ENCODE data around the gene RHOF. TPM values are rescaled to one million over a fixed set of nuclear protein-coding genes. Genes with fewer than 3 reads are reported as not detected.

Gene RHOF
- total RNA-seq, 1 experiment from 2014 or later, result 29.1 TPM

DNA sequence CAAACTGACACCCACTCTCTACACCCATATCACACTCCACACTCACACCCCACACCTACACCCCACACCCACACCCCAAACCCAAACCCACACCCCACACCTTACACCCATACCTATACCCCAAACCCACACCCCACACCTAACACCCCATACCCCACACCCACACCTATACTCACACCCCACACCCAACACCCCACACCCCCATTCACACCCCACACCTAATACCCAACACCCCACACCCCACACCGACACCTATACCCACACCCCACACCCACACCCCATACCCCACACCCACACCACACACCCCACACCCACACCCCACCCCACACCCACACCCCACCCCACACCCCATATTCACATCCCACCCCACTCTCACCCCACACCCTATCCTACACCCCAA is 42.5 kb downstream of the RHOF start:
- Histone ChIP-seq H4K20me1 (ENCODE audit: control insufficient read depth, insufficient read depth, insufficient read length) (no peaks in the 10 kb centered on the region), H3K9ac (ENCODE audit: extremely low read depth, insufficient read length, low read length) (no peak overlapping the region), H2AFZ (ENCODE audit: low read length) (no peak overlapping the region), H3K4ac (ENCODE audit: low read depth, low read length) (no peak overlapping the region), H2BK5ac (ENCODE audit: insufficient read length, low read length) (no peak overlapping the region), H3K9me3 (ENCODE audit: control insufficient read depth, low read depth, low read length) (no peaks in the 10 kb centered on the region), H3K23me2 (ENCODE audit: insufficient read length, low read depth, low read length, poor library complexity, severe bottlenecking) (no peaks in the 10 kb centered on the region), H3K14ac (ENCODE audit: insufficient read depth, low read length) (no peak overlapping the region), H4K5ac (ENCODE audit: insufficient read length, low read depth, low read length) (no peak overlapping the region), H2BK20ac (ENCODE audit: low read depth, low read length, poor library complexity, severe bottlenecking) (no peak overlapping the region), H2BK15ac (ENCODE audit: low read depth, low read length) (no peak overlapping the region), H4K91ac (ENCODE audit: insufficient read length, low read depth, low read length) (no peak overlapping the region), H2AK5ac (ENCODE audit: insufficient read length, low read length) (no peak overlapping the region), H3K18ac (ENCODE audit: insufficient read length, low read depth, low read length) (no peak overlapping the region), H3T11ph (ENCODE audit: low read length) (no peak overlapping the region), H3K23ac (ENCODE audit: insufficient read length, low read depth, low read length) (no peak overlapping the region), H3K27me3 (ENCODE audit: insufficient read depth, low read length) (no peaks in the 10 kb centered on the region), H3K56ac (ENCODE audit: insufficient read length, low read depth, low read length) (no peak overlapping the region), H3K27ac (ENCODE audit: insufficient read length, low read depth, low read length) (no peak overlapping the region), H3K4me2 (ENCODE audit: insufficient read depth, insufficient read length, low read length) (no peak overlapping the region), H3K79me1 (ENCODE audit: insufficient read depth, low read depth, low read length, poor library complexity, severe bottlenecking) (no peaks in the 10 kb centered on the region), H3K4me1 (ENCODE audit: insufficient read depth, low read length) (no peaks in the 10 kb centered on the region), H4K8ac (replicated peaks; ENCODE audit: insufficient read length, low read depth, low read length) (no peak overlapping the region), H2BK120ac (ENCODE audit: low read depth, low read length, poor library complexity, severe bottlenecking) (no peak overlapping the region), H2BK12ac (ENCODE audit: insufficient read length, low read depth, low read length) (no peak overlapping the region), H3K79me2 (ENCODE audit: insufficient read depth, low read length) (no peaks in the 10 kb centered on the region)
- Mint-ChIP-seq H3K4me3 (no peak overlapping the region), H3K27ac (no peak overlapping the region), H3K4me1 (peaks cover 0 to 7% of the 10 kb centered on the region in 2 experiments; a peak in 3 of 4 replicates), H3K27me3 (ENCODE audit: low read depth) (no peaks in the 10 kb centered on the region), H3K36me3 (ENCODE audit: insufficient read depth in 1 of 3, low read depth in 3 of 3) (peaks cover 11 to 34% (median 15%) of the 10 kb centered on the region in 3 experiments), H3K9me3 (no peaks in the 10 kb centered on the region)
- TF ChIP-seq, protein P1, sequence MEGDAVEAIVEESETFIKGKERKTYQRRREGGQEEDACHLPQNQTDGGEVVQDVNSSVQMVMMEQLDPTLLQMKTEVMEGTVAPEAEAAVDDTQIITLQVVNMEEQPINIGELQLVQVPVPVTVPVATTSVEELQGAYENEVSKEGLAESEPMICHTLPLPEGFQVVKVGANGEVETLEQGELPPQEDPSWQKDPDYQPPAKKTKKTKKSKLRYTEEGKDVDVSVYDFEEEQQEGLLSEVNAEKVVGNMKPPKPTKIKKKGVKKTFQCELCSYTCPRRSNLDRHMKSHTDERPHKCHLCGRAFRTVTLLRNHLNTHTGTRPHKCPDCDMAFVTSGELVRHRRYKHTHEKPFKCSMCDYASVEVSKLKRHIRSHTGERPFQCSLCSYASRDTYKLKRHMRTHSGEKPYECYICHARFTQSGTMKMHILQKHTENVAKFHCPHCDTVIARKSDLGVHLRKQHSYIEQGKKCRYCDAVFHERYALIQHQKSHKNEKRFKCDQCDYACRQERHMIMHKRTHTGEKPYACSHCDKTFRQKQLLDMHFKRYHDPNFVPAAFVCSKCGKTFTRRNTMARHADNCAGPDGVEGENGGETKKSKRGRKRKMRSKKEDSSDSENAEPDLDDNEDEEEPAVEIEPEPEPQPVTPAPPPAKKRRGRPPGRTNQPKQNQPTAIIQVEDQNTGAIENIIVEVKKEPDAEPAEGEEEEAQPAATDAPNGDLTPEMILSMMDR (conservative IDR thresholded peaks at IDR 0.05), result no peak
- no peak for DNase-seq
- WGBS (ENCODE audit: extremely low coverage, insufficient read length, low lambda C conversion rate), result 100% methylated on average over 1 of the region's 1 CpG
